Gastrocnemius medialis (tissue), 4 donors: Measurements from ENCODE around the gene GARNL3.

Experiments
- CTCF ChIP-seq, 5 experiments: fragments of 450-650 bp in 3 of 5; fragments of 200-600 bp in 2 of 5; sonication (generic) in 2 of 5; IDR thresholded peaks in 4 of 5; conservative IDR thresholded peaks in 1 of 5; 1 replicate in 4 of 5; 2 replicates in 1 of 5; pipeline ENCODE4 v1.5.1; 2016 to 2019; ENCODE audit warnings: antibody characterized with exemption in 5 of 5, mild to moderate bottlenecking in 3 of 5, moderate library complexity in 3 of 5
- POLR2A ChIP-seq, 2 donors: fragments of 450-650 bp; IDR thresholded peaks; one replicate each; pipeline ENCODE4 v1.6.1; 2017; ENCODE audit warnings: antibody characterized with exemption in 2 of 2, mild to moderate bottlenecking in 2 of 2, moderate library complexity in 2 of 2

DNA sequence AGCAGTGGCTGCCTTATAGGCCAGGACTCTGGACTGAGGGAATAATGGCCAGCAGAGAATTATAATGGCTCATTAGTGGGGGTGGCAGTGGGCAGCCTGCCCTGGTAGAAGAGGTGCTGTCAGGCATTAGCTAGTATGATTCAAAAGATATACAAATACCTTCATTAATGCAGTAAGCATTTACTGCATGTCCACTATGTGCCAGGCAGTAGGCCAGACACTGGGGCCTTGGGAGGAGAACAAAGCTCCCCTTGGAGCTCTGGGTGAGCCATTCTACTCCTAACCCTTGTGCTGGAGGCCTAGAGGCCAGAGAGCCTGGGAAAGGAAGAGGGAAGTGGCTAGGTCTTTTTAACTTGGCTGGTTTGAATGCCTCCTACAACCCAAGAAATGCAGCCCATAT is 2.0 kb upstream of the GARNL3 start:
- TF ChIP-seq CTCF (IDR thresholded peaks at IDR 0.05 in 4 of 5, conservative IDR thresholded peaks at IDR 0.05 in 1 of 5), result no peak
- no peak for TF ChIP-seq POLR2A (IDR thresholded peaks at IDR 0.05)
